Left lobe of liver (tissue), 2 donors: ENCODE measurements around the gene KRABD2.
"Not testable (repeated sequence)": the region's sequence is repeated elsewhere in the genome, so short reads cannot be mapped to it uniquely, and the experiment has no call there.

ENCODE experiments used
- ATAC-seq: fragments of 200-7000 bp; cut with Tn5 transposase; one replicate; pipeline ENCODE4 v1.9.1; 2020; ENCODE audit warnings: mild to moderate bottlenecking, moderate library complexity
- DNase-seq: peaks from one replicate; pipeline ENCODE4 v3.0.0-alpha.2; 2020; ENCODE audit warnings: low spot score
- donor health status: DM: no; HTN: no; CAD: no; lungs with moderate emphysema.
- donor health status: DM: no; HTN: yes; CAD: no.

KRABD2 gene

GRCh38 chr17:8365143-8365542 is 11.4 kb downstream of the KRABD2 start:
- ATAC-seq (no peak), DNase-seq (no peak)

DNA sequence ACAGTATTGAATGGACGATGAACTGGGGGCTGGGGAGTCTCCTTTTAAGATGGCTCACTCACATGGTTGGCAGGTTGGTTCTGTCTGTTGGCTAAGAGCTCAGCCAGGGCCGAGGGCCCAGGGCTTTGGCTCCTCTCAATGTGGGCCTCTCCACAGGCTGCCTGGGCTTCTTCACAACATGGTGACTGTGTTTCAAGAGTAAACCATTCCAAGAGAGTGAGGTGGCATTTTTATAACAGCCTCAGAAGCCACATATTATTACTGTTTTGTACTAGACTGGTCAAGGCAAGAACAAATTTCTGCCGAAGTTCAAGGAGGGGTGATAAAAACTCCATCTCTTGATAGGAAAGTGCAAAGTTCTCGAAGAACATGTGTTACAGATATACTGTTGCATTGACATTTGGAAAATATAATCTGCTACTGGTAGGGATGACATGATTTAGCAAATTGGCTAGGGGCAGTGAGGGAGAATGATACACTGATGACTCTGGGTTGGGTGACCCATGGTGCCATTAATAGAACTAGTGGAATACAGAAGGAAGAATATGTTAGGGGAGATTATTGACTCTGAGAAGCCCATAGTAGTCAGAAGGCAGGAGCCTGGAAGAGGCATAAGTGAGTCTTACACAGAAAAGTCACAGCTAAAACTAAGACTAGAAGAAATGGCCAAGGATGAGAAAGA is 13.7 kb downstream of the KRABD2 start:
- DNase-seq: no peak
- no peak for ATAC-seq

DNA sequence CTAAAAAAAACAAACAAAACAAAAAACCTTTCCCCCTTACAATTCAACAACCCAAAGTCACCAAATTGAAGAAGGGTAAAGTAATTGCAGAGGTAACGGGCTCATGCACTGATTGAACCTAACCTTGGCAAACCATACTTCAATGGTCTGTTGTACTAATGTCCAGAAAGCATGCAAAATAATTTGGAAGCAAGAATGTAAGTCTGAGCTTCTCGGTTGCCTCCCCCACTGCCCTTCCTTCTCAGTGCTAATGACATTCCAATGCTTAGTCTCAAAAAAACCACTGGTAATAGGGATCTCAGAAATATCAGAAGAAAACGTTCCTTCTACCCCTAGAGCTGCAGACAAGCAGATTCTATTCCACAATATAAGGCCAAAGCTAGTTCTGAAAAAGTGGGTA is 15.8 kb downstream of the KRABD2 start:
- DNase-seq (no peak), ATAC-seq (no peak)

DNA sequence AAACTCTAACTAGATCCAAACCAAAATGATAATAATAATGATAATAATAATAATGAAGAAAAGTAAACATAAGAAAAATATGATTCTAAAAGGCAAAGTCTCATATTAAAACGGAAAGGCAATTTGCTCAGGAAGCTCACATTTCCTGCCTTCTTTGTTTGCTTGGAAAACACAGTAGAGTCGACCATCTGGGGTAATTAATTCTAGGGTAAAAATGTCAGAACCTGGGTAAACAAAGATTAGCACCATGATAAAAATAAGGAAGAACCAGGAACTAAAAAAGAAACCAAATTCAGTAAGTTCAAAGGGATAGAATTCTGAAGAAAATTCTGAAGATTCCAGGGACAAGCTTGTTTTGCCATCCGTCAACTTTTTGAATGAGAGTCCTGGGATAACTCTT is 16.2 kb downstream of the KRABD2 start:
- DNase-seq (no peak), ATAC-seq (no peak)

DNA sequence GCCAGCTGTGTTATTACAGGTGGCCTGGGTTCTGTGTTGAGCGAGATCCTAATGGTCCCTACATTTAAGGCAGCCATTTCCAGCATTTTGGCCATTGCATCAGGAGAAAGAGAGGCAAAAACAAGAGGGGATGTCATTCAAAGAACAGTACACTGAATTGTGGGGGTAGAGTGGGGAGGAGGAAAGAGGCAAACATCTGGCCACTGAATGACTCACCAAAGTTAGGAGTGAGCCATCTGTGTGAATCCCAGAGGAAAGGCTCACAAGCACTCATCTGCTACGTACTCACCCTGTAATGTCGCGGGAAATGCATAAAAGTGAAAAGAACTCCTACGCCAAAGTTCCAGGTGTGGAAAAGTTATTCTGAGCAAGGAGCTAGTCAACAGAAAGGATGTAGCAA is 16.7 kb downstream of the KRABD2 start:
- ATAC-seq: no peak
- no peak for DNase-seq

GRCh38 chr17:8357910-8358309 is 18.6 kb downstream of the KRABD2 start:
- ATAC-seq (no peak), DNase-seq (no peak)

DNA sequence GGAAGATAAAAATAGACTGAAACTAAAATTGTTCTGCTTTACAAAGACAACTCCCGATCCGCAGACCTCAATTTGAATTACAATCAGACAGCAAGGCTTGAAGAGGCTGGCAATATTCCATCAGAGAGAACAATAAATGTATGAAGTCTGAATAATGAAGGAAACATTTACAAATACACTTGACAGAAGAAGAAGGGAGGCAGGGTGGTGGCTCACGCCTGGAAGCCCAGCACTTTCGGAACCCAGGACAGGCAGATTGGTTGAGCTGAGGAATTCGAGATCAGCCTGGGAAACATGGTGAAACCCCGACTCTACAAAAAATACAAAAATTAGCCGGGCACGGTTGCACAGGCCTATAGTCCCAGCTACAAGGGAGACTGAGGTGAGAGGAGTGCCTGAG is 22.3 kb downstream of the KRABD2 start:
- ATAC-seq: no peak
- DNase-seq: no peak

DNA sequence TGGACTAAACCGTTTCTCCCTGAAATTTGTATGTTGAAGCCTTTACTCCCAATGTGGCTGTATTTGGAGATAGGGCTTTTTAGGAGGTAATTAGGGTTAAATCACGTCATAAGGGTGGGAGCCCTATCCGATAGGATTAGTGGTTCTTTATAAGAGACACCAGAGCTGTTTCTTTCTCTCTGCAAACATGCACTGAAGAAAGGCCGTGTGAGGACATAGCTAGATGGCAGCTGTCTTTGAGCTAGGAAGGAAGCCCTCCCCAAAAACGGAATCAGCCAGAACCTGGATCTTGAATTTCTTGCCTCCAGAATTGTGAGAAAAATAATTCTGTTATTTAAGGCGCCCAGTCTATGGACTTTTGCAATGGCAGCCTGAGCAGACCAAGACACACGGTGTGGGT is 22.8 kb downstream of the KRABD2 start:
- ATAC-seq: no peak

DNA sequence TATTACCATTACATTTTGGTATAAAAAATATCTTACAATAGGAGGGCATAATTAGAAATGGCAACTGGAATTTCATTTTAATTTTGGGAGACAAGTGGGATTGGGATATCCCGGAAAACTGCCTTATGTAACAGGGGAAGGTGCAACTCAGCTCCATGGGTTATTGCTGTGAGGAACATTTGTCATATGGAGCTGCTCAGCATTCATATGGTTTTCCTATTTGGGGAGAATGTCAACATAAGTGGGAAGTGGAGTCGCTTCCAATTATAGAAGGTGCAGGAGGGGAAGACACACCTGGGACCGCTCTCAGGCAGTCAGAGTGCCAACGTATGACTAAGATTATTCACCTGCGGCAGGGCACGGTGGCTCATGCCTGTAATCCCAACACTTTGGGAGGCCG is 26.2 kb downstream of the KRABD2 start:
- ATAC-seq (no peak), DNase-seq (no peak)

More for the DNA sequence above, 22.8 kb downstream of the KRABD2 start:
- no peak for DNase-seq

DNA sequence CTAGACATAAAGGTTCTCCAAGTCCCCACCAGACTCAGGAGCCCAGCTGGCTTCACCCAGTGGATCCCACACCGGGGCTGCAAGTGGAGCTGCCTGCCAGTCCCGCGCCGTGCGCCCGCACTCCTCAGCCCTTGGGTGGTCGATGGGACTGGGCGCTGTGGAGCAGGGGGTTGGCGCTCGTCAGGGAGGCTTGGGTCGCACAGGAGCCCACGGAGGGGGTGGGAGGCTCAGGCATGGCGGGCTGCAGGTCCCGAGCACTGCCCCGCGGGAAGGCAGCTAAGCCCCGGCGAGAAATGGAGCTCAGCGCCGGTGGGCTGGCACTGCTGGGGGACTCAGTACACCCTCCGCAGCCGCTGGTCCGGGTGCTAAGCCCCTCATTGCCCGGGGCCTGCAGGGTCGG is 29.5 kb downstream of the KRABD2 start:
- DNase-seq, ATAC-seq: not testable (repeated sequence)

GRCh38 chr17:8345951-8346665 is 30.4 kb downstream of the KRABD2 start:
- DNase-seq (no peak), ATAC-seq (no peak)

DNA sequence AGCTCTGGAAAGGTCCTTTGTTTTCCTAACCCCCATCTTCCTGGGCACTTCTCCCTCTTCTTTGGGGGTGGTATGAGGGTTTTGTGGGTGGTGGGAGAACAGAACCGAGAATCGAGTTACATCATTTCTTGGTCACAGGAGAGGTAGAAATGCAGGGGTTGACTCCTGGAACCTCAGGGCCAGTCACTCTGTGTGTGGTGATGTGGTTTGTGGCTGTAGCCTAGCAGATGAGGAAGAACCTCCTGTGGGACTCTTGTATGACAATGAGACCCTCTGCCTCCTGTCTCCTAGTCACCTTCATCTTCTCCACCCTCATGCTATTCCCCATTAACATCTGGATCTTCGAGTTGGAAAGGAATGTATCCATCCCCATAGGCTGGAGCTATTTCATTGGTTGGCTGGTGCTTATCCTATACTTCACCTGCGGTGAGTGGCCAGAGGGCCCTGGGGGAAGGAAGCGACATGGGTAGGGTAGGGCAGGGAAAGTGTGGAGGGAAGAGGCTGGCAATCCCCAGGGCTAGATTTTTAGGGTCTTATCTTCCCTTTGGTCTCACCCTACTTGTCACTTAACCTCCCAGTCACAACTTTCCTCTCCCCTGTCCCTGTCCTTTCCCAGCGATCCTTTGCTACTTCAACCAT is 31.3 kb downstream of the KRABD2 start:
- no peak for ATAC-seq

DNA sequence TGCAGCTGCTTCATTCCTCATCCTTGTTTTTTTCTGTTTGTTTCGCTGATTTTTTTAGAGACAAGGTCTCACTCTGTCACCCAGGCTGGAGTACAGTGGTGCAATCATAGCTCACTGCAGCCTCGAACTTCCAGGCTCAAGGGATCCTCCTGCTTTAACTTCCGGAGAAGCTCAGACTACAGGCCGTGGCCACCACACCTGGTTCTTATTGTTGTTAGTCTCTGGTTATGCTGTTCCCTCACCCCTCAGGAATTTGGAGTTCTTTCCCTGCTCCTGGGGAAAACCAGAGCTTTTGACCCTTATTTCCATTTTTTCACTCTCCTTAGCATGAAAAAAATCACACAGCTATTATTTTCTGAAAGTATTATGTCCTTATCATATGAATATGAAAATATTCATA is 35.0 kb downstream of the KRABD2 start:
- no peak for DNase-seq
- ATAC-seq: no peak

More for the DNA sequence above, 31.3 kb downstream of the KRABD2 start:
- DNase-seq: no peak

DNA sequence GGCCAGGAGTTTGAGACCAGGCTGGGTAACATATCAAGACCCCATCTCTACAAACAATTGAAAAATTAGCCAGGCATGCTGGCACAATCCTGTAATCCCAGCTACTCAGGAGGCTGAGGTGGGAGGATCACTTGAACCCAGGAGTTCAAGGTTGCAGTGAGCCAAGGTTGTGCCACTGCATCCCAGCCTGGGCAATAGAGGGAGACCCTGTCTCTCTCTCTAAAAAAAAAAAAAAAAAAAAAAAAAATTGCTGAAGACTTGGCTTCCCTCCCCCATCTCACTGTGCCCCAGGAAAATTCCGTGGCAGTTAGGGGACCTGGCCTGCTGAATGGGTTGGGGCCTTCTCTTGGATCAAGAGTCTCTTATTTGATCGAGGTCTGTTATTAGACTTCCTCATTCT is 37.0 kb downstream of the KRABD2 start, which contains the start of gene ODF4:
TSS of gene ODF4 (plus strand) at position 301 of the 400 bp plus-strand sequence. CDS start 212 bp downstream, outside the sequence.
- ATAC-seq: no peak
- DNase-seq: no peak

DNA sequence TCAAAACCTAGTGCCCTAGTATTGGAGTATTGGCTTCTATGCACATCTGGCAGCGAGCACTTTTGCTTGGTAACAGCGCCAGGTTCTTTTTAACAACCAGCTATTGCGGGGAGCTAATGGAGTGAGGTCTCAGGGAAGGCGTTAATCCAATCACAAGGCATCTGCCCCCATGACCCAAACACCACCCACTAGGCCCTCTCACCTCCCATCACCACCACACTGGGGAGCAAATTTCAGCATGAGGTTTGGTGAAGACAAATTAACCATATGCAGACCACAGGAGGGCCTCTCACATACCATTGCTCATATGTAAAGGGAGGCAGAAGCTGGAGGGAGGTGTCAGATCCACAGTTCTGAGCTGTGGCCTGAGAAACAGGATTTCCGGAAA is 37.8 kb downstream of the KRABD2 start:
- no peak for DNase-seq
- no peak for ATAC-seq

- no peak for DNase-seq
- no peak for ATAC-seq
These were observed 38.4 kb downstream of the KRABD2 start for GRCh38 chr17:8337802-8338752.

- ATAC-seq: no peak
- DNase-seq: no peak
These were observed 43.2 kb downstream of the KRABD2 start for GRCh38 chr17:8333281-8333680.

GRCh38 chr17:8332688-8333087 is 43.8 kb downstream of the KRABD2 start:
- no peak for DNase-seq
- peak; percentile 63 for ATAC-seq

GRCh38 chr17:8332128-8332527 is 44.4 kb downstream of the KRABD2 start:
- no peak for ATAC-seq
- no peak for DNase-seq

DNA sequence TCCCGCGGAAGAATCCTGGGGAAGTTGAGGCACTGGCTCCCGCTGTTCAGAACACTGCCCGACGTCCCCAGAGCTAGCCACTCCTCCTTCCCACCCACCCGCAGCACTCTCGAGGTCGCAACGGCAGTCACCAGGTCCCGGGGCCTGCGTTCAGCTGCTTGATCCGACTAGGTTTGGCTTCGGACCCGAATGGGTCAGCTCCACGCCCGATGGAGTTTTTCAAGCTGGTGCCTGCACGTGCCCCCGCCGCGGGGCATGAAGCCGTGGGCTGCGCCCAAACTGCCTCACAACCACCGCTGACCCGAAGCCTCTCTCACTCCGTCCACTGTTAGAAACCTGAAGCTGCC is 49.2 kb downstream of the KRABD2 start:
- DNase-seq: no peak

More for the DNA sequence above, 49.2 kb downstream of the KRABD2 start:
- peak; percentile 19 for ATAC-seq
